ENCODE data around the gene NPBWR2.

Gene NPBWR2

GRCh38 chr20:64116541-64117431, 9.4 kb upstream of the NPBWR2 start:
- no peak for DNase-seq

- DNase-seq, result no peak
Measured at GRCh38 chr20:64116016-64116415, 8.7 kb upstream of the NPBWR2 start.

- no peak for DNase-seq
Measured at GRCh38 chr20:64115171-64115911, 8.0 kb upstream of the NPBWR2 start.

- no peak for DNase-seq
Measured at GRCh38 chr20:64114356-64114971, 7.1 kb upstream of the NPBWR2 start.

GRCh38 chr20:64113796-64114355, 6.5 kb upstream of the NPBWR2 start:
- DNase-seq, result no peak

GRCh38 chr20:64113444-64113775, 6.0 kb upstream of the NPBWR2 start:
- DNase-seq, result no peak

- DNase-seq, result no peak
Measured at GRCh38 chr20:64112691-64113443, 5.5 kb upstream of the NPBWR2 start.

- no peak for DNase-seq
Measured at GRCh38 chr20:64111841-64112641, 4.7 kb upstream of the NPBWR2 start.

GRCh38 chr20:64110411-64111068, 3.2 kb upstream of the NPBWR2 start:
- no peak for DNase-seq

GRCh38 chr20:64109831-64110391, 2.5 kb upstream of the NPBWR2 start:
- no peak for DNase-seq

GRCh38 chr20:64108731-64109681, 1.6 kb upstream of the NPBWR2 start:
- DNase-seq, result no peak

- DNase-seq, result no peak
Measured at GRCh38 chr20:64107736-64108457, 532 bp upstream of the NPBWR2 start.

GRCh38 chr20:64106435-64106961, 867 bp downstream of the NPBWR2 start:
- no peak for DNase-seq

- DNase-seq, result no peak
Measured at GRCh38 chr20:64105846-64106434, 1.4 kb downstream of the NPBWR2 start.

- DNase-seq, result no peak
Measured at GRCh38 chr20:64104667-64105451, 2.5 kb downstream of the NPBWR2 start.

GRCh38 chr20:64103871-64104666, 3.3 kb downstream of the NPBWR2 start:
- no peak for DNase-seq
